HFF-Myc (cell line): ENCODE results near the gene DGKQ.

Experiments
- DNase-seq: peaks from one replicate; pipeline ENCODE4 v3.0.0-alpha.2; 2011; ENCODE audit warnings: low read depth; ENCODE audit errors: extremely low read depth
- H3K4me3 ChIP-seq: replicated peaks from 2 replicates; pipeline ENCODE4 v1.5.1; 2011; ENCODE audit warnings: low read depth, mild to moderate bottlenecking, control low read depth, low read length
- TF ChIP-seq, protein P1 (sequence below): IDR thresholded peaks from 2 replicates; pipeline ENCODE4 v1.5.1; 2012; ENCODE audit warnings: mild to moderate bottlenecking, low read depth, low read length, control low read depth; ENCODE audit errors: missing control alignments

The DGKQ gene

DNA sequence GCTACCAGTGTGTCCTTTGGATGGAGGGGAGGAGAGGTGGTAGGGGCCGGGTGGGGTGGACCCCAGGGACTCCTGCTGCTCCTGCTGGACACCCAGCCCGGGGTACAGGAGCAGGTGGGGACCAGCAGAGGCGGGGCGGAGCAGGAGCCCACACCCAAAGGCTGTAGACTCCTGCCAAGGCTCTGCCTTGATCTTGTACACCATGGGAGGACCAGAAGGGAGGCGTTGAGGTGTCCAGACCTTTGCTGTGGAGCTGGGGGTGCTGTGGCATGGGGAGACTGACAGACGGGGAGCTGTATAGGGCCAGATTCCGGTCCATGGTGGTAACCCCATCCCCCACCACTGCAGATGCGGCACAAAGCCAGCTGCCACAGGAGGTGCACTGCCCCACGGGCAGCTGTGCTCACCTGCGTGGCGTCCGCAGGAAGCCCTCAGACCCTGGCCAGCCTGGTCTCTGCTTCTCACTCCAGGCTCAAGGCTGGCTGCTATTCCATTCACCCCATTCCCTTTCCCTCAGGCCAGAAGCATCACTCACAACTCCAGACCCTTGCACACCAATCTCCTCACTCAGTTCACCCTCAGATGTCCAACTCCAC, 24.8 kb upstream of the DGKQ start:
- H3K4me3 ChIP-seq, result no peak overlapping the region
- TF ChIP-seq, protein P1, sequence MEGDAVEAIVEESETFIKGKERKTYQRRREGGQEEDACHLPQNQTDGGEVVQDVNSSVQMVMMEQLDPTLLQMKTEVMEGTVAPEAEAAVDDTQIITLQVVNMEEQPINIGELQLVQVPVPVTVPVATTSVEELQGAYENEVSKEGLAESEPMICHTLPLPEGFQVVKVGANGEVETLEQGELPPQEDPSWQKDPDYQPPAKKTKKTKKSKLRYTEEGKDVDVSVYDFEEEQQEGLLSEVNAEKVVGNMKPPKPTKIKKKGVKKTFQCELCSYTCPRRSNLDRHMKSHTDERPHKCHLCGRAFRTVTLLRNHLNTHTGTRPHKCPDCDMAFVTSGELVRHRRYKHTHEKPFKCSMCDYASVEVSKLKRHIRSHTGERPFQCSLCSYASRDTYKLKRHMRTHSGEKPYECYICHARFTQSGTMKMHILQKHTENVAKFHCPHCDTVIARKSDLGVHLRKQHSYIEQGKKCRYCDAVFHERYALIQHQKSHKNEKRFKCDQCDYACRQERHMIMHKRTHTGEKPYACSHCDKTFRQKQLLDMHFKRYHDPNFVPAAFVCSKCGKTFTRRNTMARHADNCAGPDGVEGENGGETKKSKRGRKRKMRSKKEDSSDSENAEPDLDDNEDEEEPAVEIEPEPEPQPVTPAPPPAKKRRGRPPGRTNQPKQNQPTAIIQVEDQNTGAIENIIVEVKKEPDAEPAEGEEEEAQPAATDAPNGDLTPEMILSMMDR, result no peak
- DNase-seq, result no peak

DNA sequence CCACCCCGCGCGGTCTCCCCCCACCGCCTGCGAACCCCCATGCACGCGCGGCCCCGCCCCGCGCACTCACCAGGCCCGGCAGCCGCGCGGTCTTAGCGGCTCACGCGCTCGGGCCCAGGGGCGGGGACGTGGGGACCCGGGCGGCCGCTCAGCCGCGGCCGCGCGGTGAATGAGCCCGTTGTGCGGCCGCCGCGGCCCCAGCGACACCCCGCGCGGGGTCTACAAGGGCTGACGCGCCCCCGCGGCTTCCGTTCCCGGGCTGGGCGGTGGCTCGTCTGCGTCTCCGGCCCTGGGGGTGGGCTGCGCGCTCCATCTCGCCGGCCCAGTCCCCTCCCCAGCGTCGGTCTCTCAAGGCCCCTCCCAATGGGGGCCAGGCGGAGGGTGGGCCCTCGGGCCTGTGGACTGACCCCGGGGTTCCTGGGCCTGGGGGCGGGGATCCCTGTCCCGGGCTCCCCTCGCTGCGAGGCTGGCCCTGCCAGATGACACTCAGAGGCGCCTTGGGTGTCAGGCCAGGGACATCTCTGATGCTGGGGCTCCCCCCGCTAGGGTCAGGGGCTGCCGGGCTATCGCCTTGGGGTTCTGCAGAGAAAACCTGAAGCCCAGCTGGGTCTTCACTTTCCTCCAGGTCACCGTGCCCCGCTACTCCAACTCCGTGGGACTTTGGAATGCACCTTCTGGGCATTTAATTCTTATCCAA, 24.2 kb upstream of the DGKQ start:
- TF ChIP-seq, protein P1, result no peak
- no peak for DNase-seq
- H3K4me3 ChIP-seq, result no peak overlapping the region

DNA sequence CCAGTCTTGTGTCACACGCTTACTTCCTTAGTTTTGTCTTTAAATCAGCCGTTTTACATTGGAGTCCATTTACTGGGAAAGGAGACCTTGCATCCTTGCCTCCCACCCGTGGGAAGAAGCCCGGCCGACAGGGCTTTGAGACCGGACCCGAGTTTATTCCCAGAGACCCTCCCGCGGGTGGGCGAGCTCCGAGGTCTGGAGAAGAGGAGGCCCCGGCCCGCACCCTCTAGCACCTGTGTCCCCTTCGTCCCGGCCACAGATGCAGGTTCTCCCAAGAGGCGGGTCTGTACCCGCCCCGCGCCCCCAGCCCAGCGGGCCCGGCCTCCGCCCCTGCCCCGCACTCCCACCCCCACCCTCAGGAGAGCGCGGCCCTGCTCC, 23.6 kb upstream of the DGKQ start:
- no peak overlapping the region for H3K4me3 ChIP-seq
- DNase-seq, result no peak
- TF ChIP-seq, protein P1, result no peak

DNA sequence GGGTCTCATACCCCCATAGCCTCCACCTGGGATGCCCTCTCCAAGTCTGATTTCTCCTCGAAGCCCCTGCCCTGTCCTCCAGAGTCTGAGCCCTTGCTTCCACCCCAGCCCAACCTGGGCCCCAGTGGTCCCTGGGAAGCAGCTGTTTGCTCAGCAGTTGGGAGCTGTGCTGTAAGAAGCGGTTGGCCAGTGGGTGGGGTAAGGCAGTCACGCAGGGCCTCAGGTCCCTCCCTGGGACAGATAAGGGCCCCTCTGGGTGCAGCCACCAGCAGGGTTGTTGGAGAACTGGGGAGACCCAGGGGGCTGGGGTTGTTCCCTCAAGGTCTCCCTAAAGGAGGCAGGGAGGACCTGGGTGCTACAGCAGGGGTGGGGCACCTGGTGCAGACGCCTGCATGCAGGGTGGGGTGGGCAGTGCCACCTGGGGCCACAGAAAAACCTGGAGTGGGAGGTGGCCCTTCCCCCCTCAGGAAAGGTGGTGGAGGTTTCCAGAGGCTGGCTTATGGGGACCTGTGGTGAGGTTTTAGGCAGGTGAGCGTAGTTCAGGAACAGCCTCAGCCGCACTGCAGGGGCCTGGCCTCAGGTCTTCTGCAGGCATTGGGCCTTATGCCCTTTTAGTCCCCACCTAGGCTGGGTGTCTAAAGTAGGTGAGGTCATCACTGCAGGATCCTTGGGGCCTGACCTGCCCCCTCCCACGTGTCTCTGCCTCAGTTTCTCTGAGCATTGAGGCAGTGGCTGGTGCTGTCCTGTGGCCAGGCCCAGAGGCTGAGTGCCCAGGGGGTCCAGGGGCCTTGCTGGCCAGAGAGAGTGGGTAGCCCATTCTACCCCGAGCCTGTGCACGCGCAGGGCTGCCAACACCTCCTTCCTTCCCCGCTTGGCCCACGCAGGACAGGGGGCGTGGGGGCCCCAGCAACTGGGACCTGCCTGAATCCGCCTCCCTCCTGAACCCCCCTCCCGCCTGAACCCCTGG, 22.9 kb upstream of the DGKQ start:
- no peak for DNase-seq
- TF ChIP-seq, protein P1, result no peak
- H3K4me3 ChIP-seq, result no peak overlapping the region

DNA sequence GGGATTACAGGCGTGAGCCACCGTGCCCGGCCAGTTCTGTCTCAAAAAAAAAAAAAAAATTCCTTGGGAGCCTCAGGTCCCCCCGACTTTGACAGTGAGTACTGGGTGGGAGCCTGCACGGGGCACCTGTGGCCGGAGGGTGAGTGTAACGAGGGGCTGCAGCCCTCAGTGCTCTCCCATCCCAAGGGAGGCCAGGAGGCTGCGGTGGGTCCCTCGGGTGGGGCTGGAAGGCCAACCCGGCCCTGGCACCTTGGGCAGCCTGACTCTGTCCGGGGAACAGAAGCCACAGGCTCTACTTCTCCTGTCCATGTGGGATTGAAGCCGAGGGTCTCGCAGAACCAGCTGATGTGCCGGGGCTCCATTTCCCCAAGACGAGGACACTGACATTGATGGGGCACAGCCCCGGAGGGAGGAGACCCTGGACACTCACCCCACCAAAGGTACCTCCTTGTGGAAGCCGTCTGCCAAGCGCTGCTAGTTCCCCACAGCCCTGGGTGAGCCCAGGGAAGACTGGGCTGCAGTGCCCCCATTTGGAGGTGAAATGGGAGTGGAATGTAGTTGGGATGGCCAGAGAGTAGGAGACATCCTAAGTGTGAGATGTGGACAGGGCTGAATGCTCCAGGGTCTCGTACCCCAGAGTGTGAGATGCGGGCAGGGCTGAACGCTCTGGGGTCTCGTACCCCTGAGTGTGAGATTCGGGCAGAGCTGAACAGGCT, 22.1 kb upstream of the DGKQ start:
- no peak overlapping the region for H3K4me3 ChIP-seq
- TF ChIP-seq, protein P1, result no peak
- no peak for DNase-seq
